Measurements from ENCODE around the gene DISC1.

DISC1 gene

DNA sequence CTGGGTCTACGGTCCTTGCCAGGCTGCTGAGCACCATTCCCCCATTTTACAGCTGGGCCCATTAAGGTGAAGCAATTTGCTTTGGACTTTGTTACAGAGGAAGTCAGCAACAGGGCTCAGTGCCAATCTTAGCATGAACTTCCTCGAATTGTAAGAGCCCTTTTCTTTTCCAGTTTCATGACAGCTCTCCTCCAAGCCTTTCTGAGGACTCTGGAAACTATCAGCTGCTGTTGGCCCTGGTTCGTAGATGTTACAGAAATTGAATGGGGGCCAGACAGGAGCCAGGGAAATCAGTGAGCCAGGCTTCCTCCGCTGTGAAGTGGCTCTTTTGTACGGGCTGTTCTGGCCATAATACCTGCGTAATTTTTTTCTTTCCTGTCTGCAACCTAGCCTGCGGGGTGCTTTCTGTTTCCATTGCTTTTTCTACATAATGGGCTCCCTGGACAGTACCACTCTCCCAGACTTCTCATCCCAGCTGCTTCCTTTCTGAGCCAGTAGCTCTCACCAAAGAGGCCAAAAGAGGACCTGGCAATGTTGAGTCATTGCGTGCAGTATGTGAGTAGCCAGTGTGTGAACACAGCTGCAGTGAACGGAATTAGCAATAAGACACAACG lies 386.3 kb downstream of the DISC1 start:
- Mint-ChIP-seq H3K9me3 (no peaks in the 10 kb centered on the region), H3K4me1 (ENCODE audit: low read depth) (peaks cover 34% of the 10 kb centered on the region), H3K27me3 (no peaks in the 10 kb centered on the region), H3K4me3 (no peak overlapping the region), H3K27ac (peak overlapping the region; percentile 58), H3K36me3 (ENCODE audit: low read depth) (peaks cover 59% of the 10 kb centered on the region)
- intact Hi-C loops (cut with micrococcal nuclease) = no loop called here

DNA sequence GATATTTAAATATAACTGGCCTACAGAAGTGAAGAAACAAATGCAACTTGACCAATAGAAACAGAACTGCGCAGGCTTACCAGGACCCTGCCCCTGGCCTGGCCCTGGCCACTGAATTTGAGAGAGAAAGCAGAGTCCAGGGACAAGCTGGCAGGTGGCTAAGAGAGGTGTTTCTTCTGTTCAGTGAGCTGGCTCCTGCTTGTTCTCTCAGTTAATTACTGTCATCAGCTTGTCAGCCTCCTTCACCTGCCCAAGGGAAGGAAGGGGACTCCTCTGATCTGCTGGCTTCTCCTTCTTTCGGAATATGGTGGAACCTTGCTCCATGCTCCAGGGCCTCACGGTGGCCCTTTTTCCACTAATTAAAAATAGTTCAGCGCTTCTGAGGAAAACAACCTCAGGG lies 388.4 kb downstream of the DISC1 start:
- Mint-ChIP-seq H3K4me1 (ENCODE audit: low read depth) (peaks cover 28% of the 10 kb centered on the region), H3K4me3 (no peak overlapping the region), H3K27ac (no peak overlapping the region), H3K9me3 (no peaks in the 10 kb centered on the region), H3K27me3 (no peaks in the 10 kb centered on the region), H3K36me3 (ENCODE audit: low read depth) (peaks cover 60% of the 10 kb centered on the region)
- intact Hi-C loops (cut with micrococcal nuclease) = no loop called here

DNA sequence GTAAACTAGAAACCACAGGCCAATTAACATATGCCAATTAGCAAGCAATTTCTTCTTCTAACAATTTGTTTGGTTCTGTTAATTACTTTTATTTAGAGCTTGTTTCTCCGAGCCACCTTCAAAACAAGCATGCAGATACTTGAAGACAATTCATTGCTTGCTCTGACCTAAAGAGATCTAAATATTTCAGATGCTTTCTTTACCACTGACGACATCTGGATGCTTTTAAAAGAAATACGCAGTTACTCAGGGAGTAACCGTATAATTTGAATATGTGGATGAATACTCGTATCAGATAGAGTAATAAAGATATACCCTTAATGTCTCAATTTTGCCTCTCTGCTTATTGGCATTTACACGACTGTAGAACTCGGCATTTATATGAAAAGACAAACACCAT lies 390.0 kb downstream of the DISC1 start:
- intact Hi-C loops (cut with micrococcal nuclease) = no loop called here
- Mint-ChIP-seq H3K27me3 (no peaks in the 10 kb centered on the region), H3K9me3 (no peaks in the 10 kb centered on the region), H3K36me3 (ENCODE audit: low read depth) (peaks cover 47% of the 10 kb centered on the region), H3K27ac (no peak overlapping the region), H3K4me1 (ENCODE audit: low read depth) (peaks cover 15% of the 10 kb centered on the region), H3K4me3 (no peak overlapping the region)

DNA sequence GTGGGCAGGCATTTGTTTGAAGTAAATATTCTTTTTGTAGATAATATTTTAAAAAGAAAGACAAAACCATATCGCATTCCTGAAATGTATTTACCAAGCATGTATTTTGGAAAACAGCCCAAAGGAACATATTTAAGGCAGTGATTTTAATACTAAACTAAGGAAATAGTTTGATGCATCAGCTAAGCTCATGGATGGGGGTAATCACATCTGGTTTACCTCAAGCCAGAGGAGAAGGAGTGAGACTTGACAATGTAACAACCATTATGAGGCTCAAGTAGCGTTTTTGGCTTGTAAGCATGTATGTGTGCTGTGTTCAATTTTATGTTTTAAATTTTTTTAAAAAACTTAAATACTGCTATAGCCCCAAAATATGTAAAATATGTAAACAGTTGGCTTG lies 390.5 kb downstream of the DISC1 start:
- Mint-ChIP-seq H3K36me3 (ENCODE audit: low read depth) (peaks cover 47% of the 10 kb centered on the region), H3K27ac (no peak overlapping the region), H3K27me3 (no peaks in the 10 kb centered on the region), H3K4me3 (no peak overlapping the region), H3K9me3 (no peaks in the 10 kb centered on the region), H3K4me1 (ENCODE audit: low read depth) (peaks cover 15% of the 10 kb centered on the region)
- intact Hi-C loops (cut with micrococcal nuclease) = no loop called here

DNA sequence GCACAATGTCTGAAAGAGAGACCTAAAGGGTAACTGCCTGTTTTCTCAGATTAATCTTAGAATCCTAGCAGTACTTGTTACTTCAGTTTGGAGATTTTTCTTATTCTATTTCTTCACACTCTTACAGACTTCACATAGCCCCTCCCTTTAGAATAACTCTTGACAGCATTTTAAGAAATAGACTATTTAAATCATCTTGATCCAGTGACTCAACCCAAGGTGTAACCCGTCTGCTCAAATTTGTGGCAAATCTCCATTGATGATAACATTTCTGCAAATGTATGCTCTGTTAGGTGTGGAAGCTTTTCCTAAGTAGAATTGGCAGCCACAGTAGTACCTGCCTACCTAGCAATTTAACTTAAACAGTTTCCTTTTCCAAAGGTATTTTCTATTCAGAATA lies 391.2 kb downstream of the DISC1 start:
- Mint-ChIP-seq H3K4me1 (ENCODE audit: low read depth) (peaks cover 10% of the 10 kb centered on the region), H3K27me3 (no peaks in the 10 kb centered on the region), H3K9me3 (no peaks in the 10 kb centered on the region), H3K36me3 (ENCODE audit: low read depth) (peaks cover 44% of the 10 kb centered on the region), H3K4me3 (no peak overlapping the region), H3K27ac (no peak overlapping the region)
- intact Hi-C loops (cut with micrococcal nuclease) = no loop called here

DNA sequence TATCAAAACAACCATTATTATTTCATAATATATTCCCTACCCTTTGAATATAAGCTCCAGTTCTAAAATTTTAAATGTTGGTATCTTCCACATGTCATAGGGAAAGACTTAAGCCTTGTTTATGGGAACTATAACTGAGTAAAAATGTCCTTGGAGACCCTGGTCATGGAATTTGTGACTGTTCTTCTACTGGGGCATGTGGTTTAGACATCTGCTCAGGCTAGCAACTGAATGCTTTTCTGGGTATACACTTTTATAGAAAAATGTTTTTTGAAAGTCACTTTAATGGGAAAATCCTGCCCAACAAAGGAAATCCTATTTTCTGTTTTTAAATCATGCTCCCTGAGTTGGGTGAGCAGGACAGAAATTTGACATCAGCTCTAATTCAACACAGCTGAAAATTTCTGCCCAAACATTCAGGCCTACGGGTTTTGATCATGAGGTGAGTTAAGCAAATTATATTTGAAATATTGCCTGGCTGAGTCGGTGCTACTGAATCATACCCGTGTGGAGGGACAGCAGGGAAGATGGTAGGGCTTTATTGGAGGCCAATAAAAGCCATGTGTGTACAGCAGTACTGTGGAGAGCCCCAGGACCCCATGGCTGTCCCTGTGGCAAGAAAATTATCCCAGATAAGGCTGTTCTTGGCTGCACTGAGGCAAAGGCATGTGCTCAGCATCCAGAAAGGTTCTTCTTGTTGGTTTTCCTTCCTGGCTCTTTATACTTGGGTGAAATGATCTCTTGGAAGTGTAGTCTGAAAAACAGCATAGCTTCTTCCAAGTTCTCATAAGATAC lies 391.8 kb downstream of the DISC1 start:
- Mint-ChIP-seq H3K36me3 (ENCODE audit: low read depth) (peaks cover 37% of the 10 kb centered on the region), H3K27me3 (no peaks in the 10 kb centered on the region), H3K4me3 (no peak overlapping the region), H3K9me3 (no peaks in the 10 kb centered on the region), H3K27ac (no peak overlapping the region), H3K4me1 (ENCODE audit: low read depth) (peaks cover 4% of the 10 kb centered on the region)
- intact Hi-C loops (cut with micrococcal nuclease) = no loop called here

DNA sequence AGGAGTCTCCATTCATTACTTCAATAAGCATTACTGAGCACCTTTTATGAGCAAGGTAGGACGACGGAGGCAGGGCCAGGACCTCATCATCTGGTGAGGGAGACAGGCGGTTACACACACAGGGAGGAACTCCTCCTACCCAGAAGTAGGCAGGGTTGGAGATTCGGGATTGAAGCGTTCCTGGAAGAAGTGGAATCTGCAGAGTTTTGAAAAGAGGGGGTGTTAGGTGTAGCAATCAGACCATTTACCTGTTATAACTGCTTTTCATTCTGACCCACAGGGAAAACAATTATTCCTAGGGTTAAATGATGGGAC lies 392.4 kb downstream of the DISC1 start:
- Mint-ChIP-seq H3K27me3 (no peaks in the 10 kb centered on the region), H3K4me1 (ENCODE audit: low read depth) (no peaks in the 10 kb centered on the region), H3K27ac (no peak overlapping the region), H3K36me3 (ENCODE audit: low read depth) (peaks cover 31% of the 10 kb centered on the region), H3K4me3 (no peak overlapping the region), H3K9me3 (no peaks in the 10 kb centered on the region)
- intact Hi-C loops (cut with micrococcal nuclease) = no loop called here

DNA sequence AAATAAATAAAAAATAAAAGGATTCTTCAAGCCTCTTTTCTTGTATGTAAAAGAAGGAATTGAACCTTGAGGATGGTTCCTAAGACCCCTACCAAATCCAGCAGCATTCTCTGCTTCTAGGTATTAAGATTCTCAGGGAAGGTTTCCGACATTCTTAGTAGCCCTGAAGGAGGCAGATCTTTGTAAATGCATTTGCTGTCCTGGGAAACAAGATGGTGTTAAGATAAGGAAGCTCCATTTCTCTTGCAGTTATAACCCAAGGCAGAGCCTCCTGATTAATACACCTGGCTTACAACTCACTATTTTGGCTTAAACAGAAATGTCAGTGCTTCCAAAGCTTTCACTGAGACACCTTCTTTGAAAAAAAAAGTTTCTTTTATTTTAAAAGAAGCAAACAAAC lies 393.8 kb downstream of the DISC1 start:
- intact Hi-C loops (cut with micrococcal nuclease) = no loop called here
- H3K36me3 Mint-ChIP-seq (ENCODE audit: low read depth) = peaks cover 25% of the 10 kb centered on the region
- H3K4me1 Mint-ChIP-seq (ENCODE audit: low read depth) = no peaks in the 10 kb centered on the region
- H3K27ac Mint-ChIP-seq = no peak overlapping the region
- no peaks in the 10 kb centered on the region for H3K9me3 Mint-ChIP-seq
- no peaks in the 10 kb centered on the region for H3K27me3 Mint-ChIP-seq
- no peak overlapping the region for H3K4me3 Mint-ChIP-seq

DNA sequence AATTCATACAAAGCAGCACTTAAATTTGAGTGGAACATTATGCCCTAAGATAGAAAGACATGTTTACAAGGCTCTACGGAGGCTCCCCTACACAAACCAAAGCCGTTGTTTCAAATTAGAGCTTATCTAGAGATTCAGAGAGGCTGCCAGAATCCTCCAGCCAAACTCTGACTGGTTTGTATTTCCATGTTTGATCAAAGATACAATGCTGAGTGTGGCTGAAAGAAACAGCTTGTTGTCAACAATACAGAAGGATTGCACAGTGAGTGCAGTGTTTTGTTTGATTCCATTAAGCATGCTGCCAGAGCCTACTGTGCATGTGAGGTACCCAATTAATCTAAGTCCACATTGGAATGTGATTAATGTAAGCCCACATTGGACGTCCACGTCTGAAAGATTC lies 402.7 kb downstream of the DISC1 start:
- no peaks in the 10 kb centered on the region for H3K4me1 Mint-ChIP-seq (ENCODE audit: low read depth)
- intact Hi-C loops (cut with micrococcal nuclease) = no loop called here
- H3K9me3 Mint-ChIP-seq = no peaks in the 10 kb centered on the region
- no peak overlapping the region for H3K27ac Mint-ChIP-seq
- no peaks in the 10 kb centered on the region for H3K27me3 Mint-ChIP-seq
- H3K4me3 Mint-ChIP-seq = no peak overlapping the region
- H3K36me3 Mint-ChIP-seq (ENCODE audit: low read depth) = peaks cover 73% of the 10 kb centered on the region

DNA sequence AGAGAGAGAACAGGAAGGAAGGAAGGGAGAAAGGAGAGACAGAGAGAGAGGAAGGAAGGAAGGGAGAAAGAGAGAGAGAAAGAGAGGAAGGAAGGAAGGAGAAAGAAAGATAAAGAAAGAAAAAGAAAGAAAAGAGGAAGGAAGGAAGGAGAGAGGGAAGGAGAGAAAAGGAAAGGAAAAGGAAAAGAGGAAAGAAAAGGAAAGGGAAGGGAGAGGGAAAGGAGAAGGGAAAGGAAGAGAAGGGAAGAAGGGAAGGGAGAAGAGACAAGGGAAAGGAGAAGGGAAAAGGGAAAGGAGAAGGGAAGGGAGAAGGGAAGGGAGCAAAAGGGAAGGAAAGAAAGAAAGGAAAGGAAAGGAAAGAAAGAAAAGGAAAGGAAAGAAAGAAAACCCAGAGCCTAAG lies 404.6 kb downstream of the DISC1 start:
- Mint-ChIP-seq H3K4me3 (no peak overlapping the region), H3K36me3 (ENCODE audit: low read depth) (peaks cover 69% of the 10 kb centered on the region), H3K9me3 (no peaks in the 10 kb centered on the region), H3K4me1 (ENCODE audit: low read depth) (no peaks in the 10 kb centered on the region), H3K27me3 (no peaks in the 10 kb centered on the region), H3K27ac (no peak overlapping the region)
- intact Hi-C loops (cut with micrococcal nuclease) = no loop called here

DNA sequence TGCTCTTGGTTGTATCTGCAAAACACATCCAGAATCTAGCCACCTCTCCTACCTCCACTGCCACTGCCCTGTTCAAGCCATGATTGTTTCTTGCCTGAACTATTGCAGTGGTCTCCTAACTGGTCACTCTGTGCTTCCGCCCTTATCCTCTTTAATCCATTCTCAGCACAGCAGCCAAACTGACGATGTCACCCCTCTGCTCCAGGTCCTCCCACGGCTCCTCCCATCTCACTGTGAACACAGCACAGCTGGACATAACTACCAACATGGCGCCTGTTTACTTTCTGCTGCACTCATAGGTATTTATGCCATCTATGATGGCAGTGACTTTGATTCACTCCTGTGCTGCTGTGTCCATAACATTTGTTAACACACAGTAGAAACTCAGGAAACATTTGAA lies 406.7 kb downstream of the DISC1 start:
- no peaks in the 10 kb centered on the region for H3K27me3 Mint-ChIP-seq
- H3K4me3 Mint-ChIP-seq = no peak overlapping the region
- intact Hi-C loops (cut with micrococcal nuclease) = no loop called here
- H3K9me3 Mint-ChIP-seq = no peaks in the 10 kb centered on the region
- H3K36me3 Mint-ChIP-seq (ENCODE audit: low read depth) = peaks cover 57% of the 10 kb centered on the region
- H3K27ac Mint-ChIP-seq = no peak overlapping the region
- no peaks in the 10 kb centered on the region for H3K4me1 Mint-ChIP-seq (ENCODE audit: low read depth)

DNA sequence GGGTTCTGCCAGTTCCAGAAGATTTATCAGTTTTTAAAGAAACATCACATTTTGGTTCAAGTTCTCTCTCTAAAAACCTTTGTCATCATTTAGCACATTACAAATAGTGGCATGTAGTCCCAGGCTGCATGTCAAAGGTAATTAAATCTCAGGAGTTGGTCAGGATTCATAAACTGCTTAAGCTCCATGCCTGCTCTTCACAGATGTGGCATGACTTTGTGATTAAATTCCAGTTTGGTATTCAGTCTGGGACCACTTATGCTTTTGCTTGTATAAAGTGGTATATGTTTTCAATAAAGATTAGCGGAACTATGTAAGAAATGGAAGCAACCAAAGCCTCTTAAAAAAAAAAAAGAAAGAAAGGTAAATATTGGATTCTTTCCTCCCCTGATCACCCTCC lies 408.0 kb downstream of the DISC1 start:
- Mint-ChIP-seq H3K4me3 (no peak overlapping the region), H3K4me1 (ENCODE audit: low read depth) (no peaks in the 10 kb centered on the region), H3K36me3 (ENCODE audit: low read depth) (peaks cover 50% of the 10 kb centered on the region), H3K9me3 (no peaks in the 10 kb centered on the region), H3K27me3 (no peaks in the 10 kb centered on the region), H3K27ac (no peak overlapping the region)
- intact Hi-C loops (cut with micrococcal nuclease) = no loop called here

DNA sequence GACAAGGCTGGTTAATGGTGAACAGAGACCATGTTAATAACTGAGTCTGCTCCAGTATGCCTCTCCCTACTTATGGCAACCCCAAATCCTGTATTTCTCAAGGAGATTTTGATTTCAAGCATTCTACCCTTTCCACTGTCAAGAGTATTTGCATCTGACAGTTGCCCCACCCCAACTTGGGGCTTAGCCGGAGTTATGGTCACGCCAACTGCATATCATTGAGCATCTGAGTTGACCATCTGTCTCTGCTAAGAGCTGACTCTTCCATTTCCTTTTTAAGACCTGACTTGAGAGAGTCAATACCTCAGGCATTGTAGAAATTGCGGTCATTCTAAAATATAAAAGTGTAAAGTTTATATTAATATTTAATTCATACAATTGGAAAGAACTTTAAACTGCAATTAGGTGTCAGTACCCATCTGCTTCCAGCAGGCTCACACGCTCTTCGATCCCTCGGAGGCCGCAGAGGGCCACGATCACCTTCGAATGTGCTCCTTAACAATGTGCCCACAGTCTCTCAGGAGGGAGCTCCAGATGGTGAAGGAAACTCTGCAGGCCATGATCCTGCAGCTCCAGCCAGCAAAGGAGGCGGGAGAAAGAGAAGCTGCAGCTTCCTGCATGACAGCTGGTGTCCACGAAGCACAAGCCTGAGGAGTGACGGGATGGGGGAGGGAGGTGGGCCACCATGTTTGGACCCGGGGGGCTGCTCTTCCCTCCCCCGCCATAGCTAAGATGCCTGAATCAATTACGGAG lies 409.8 kb downstream of the DISC1 start:
- Mint-ChIP-seq H3K36me3 (ENCODE audit: low read depth) (peaks cover 34% of the 10 kb centered on the region), H3K4me3 (no peak overlapping the region), H3K4me1 (ENCODE audit: low read depth) (no peaks in the 10 kb centered on the region), H3K9me3 (no peaks in the 10 kb centered on the region), H3K27ac (no peak overlapping the region), H3K27me3 (no peaks in the 10 kb centered on the region)
- intact Hi-C loops (cut with micrococcal nuclease) = no loop called here

DNA sequence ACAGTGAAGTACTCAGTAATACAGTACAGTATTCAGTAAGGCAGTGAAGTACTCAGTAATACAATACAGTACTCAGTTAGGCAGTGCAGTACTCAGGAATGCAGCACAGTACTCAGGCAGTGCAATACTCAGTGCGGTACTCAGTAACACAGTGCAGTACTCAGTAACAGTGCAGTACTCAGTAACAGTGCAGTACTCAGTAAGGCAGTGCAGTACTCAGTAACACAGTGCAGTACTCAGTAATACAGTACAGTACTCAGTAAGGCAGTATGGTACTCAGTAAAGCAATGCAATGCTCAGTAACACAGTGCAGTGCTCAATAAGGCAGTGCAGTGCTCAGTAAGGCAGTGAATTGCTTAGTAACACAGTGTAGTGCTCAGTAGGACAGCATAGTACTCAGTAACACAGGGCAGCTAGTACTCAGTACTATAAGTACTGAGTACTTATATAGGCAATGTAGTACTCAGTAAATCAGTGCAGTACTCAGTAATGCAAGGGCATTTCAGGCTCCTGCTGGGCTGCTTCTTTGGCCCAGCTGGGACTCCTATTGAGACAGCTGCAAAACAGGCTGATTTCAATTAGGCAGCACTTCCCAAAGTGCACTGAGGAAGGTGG lies 411.3 kb downstream of the DISC1 start:
- intact Hi-C loops (cut with micrococcal nuclease) = no loop called here
- peaks cover 31% of the 10 kb centered on the region for H3K36me3 Mint-ChIP-seq (ENCODE audit: low read depth)
- no peaks in the 10 kb centered on the region for H3K4me1 Mint-ChIP-seq (ENCODE audit: low read depth)
- no peak overlapping the region for H3K4me3 Mint-ChIP-seq
- H3K27me3 Mint-ChIP-seq = no peaks in the 10 kb centered on the region
- peaks cover 11% of the 10 kb centered on the region for H3K9me3 Mint-ChIP-seq
- H3K27ac Mint-ChIP-seq = no peak overlapping the region
